SW 1271 (cell line): ENCODE results near the gene FLII.
"Not testable (repeated sequence)": the region's sequence is repeated elsewhere in the genome, so short reads cannot be mapped to it uniquely, and the experiment has no call there.

ENCODE experiments used
- DNase-seq, 2 experiments: peaks; one replicate each; lab custom pipeline; 2025; lab: John Stamatoyannopoulos, UW

FLII gene

DNA sequence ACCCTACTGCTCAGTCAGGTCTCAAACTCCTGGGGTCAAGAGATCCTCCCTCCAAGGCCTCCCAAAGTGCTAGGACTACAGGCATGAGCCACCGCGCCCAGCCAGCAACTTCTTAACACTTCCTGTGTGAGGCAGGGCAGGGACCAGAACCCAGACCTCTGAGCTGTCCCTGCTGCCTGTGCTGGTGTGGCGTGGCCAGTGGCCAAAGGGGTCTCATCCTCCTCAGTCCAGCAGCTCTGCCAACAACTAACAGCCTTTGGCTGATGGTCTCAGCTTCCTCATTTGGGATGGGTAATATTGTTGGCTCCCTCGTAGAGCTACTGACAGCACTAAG, 34.5 kb downstream of the FLII start:
- DNase-seq = no peak

DNA sequence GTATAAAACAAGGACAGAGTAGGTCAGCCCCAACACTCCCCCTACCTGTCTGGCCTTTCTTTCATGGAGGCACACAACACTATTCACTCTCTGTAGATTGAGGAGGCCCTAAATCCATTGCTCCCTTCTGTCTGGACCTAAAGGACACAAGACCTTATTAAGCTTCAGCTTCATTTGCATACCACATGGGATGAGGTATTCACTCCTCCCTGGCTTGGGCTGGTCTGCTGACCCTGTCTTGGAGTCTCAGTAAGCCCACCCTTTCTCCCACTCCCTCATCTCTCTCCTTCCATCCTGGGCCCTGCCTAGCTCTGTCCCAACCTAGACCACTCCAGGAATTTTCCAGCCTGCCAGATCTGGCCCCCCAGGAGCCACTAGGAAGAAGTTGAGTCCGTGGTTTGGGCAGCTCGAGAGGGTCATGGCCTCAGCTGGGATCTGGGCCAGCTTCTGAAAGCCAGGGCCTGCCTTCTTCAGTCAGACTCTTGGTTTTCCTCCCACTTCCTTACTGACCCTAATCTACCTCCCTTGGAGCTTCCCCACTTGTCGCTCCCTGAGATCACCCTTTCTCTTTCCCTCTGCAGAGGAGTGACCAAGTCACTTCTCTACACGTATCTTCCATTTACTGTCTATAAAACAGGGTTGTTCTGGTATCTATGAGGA, 39.7 kb downstream of the FLII start:
- no peak for DNase-seq

- DNase-seq = peak; percentile 35 to 66
Measured at GRCh38 chr17:18217412-18218015, 41.0 kb downstream of the FLII start.

DNA sequence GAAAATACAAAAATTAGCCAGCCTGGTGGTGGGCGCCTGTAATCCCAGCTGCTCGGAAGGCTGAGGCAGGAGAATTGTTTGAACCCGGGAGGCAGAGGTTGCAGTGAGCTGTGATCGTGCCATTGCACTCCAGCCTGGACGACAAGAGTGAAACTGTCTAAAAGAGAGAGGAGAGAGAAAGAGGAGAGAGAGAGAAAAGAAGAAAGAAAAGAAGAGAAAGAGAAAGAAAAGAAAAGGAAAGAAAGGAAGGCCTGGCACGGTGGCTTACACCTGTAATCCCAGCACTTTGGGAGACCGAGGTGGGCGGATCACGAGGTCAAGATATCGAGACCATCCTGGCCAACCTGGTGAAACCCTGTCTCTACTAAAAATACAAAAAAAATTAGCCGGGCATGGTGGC, 41.6 kb downstream of the FLII start:
- not testable (repeated sequence) for DNase-seq

- DNase-seq = no peak
Measured at GRCh38 chr17:18213666-18214270, 44.8 kb downstream of the FLII start.

- DNase-seq = no peak
Measured at GRCh38 chr17:18208092-18208491, 50.4 kb downstream of the FLII start.

- no peak for DNase-seq
Measured at GRCh38 chr17:18206962-18207361, 51.6 kb downstream of the FLII start.

DNA sequence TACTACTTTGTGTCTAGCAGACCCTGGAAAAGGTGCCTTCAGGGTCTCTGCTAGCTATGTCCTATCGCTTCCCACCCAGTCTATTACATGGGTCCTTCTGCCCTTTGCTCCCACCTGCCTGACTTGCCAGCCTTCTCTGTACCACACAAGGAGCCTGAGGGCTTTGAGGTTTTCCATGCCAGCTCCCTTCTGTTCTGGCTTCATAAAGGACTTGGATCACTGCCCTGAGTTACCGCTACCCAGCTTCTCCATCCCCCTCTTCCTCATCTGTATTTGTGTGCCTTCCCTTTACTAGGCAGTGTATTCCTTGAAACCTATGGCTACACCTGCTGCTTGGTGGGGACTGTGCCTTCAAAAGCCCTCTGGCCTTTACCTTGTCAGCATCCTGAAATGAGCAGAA, 52.7 kb downstream of the FLII start:
- no peak for DNase-seq

DNA sequence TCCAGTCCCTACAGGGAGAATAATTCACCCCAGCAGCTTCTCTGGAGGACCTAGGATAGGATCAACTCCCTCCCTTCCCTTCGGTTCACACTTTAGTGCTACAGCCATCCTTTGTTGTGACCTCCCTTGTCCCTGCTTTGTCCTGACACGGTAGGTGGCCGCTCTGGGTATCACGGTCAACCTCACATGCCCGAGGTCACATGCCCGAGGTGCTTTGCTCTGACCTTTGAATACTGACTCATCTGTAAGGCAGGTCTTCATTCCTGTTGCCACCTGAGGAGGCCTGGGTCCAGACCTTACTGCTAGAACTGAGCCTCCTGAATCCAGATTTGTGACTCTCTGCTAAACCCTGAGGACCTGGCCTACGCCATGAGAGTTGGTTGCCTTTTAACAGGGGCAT, 55.2 kb downstream of the FLII start:
- DNase-seq = no peak

GRCh38 chr17:18201108-18201507, 57.4 kb downstream of the FLII start:
- no peak for DNase-seq

- no peak for DNase-seq
Measured at GRCh38 chr17:18198530-18198929, 60.0 kb downstream of the FLII start.

DNA sequence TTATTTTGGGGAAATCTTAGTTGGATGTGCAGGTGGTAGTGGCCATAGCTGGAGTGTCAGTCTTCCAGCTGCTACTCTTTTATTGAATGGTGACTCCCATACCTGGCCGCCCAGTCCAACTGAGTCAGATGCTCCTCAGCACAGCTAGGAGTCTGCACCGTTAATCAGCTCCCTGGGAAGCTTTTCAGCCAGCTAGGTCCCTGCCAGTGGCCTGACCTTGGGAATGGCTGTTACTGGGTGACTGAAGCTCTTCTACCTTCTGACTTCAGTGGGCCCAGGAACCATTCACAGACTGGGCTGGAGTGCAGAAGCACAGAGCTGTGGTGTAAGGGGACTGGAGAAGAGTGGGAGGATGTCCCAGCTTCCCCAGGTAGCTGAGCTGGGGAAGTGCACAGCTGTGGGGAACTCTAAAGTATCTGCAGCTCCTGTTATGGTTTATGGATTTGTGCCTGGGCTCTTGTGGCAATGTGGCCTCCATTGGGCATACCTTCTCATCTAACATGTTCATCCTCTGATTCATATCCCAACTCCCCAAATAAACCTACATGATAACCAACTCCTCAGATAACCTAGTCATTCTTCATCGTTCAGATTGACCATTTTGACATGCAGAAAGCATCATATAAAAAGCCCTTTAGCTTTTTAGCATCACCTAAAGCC, 60.9 kb downstream of the FLII start:
- DNase-seq = no peak

DNA sequence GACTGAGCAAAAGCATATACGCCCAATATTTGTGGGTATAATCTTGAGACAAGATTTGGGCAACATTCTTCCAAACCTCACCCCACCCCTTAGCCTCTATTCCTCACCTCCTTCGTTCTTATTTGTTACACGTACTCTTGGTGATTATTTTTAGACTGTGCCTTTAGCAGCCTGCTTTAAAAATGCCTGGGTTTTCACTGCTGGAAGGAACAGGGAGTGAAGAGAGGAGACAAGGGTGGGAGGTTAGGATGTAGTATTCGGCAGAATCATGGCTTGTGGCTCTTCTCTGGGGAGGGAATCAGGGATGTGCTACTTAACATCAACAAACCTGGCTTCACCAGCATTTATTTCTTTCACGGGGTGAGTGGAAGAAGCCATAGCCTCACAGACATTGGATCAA, 63.3 kb downstream of the FLII start:
- DNase-seq = no peak
